Neural crest cell (in vitro differentiated cells): ENCODE measurements around the gene SLC4A3. TPM values are rescaled to one million over a fixed set of nuclear protein-coding genes. Genes with fewer than 3 reads are reported as not detected.

Source experiments
- DNase-seq: peaks from one replicate; pipeline ENCODE4 v3.0.0; 2021; ENCODE audit warnings: low read depth, mixed read lengths, low spot score
- H3K27ac Mint-ChIP-seq: one replicate; pipeline ENCODE4 v1.8.0; 2021; ENCODE audit warnings: mild to moderate bottlenecking, mixed read lengths; ENCODE audit not compliant: unreplicated experiment
- H3K27me3 Mint-ChIP-seq: 2 replicates; pipeline ENCODE4 v1.8.0; 2021; ENCODE audit warnings: low read depth, mild to moderate bottlenecking, mixed read lengths
- H3K36me3 Mint-ChIP-seq: 2 replicates; pipeline ENCODE4 v1.8.0; 2021; ENCODE audit warnings: low read depth, mild to moderate bottlenecking, mixed read lengths
- H3K4me1 Mint-ChIP-seq: 2 replicates; pipeline ENCODE4 v1.8.0; 2021; ENCODE audit warnings: mixed read lengths
- H3K4me3 Mint-ChIP-seq: one replicate; pipeline ENCODE4 v1.8.0; 2021; ENCODE audit warnings: mild to moderate bottlenecking, mixed read lengths
- H3K9me3 Mint-ChIP-seq: 2 replicates; pipeline ENCODE4 v1.8.0; 2021; ENCODE audit warnings: mixed read lengths
- total RNA-seq: library from RNA; stranded (reverse); gene quantifications from 2 replicates; pipeline ENCODE4 v1.2.1, GENCODE V29; 2021
- TF ChIP-seq, protein P1 (sequence below): fragments of 200-600 bp; sonication (generic); conservative IDR thresholded peaks from 2 replicates; pipeline ENCODE4 v1.5.0; 2021; ENCODE audit warnings: antibody characterized with exemption, mild to moderate bottlenecking

SLC4A3 gene
- total RNA-seq, 1 donor from 2014 or later: 11.4 TPM

- TF ChIP-seq, protein P1, sequence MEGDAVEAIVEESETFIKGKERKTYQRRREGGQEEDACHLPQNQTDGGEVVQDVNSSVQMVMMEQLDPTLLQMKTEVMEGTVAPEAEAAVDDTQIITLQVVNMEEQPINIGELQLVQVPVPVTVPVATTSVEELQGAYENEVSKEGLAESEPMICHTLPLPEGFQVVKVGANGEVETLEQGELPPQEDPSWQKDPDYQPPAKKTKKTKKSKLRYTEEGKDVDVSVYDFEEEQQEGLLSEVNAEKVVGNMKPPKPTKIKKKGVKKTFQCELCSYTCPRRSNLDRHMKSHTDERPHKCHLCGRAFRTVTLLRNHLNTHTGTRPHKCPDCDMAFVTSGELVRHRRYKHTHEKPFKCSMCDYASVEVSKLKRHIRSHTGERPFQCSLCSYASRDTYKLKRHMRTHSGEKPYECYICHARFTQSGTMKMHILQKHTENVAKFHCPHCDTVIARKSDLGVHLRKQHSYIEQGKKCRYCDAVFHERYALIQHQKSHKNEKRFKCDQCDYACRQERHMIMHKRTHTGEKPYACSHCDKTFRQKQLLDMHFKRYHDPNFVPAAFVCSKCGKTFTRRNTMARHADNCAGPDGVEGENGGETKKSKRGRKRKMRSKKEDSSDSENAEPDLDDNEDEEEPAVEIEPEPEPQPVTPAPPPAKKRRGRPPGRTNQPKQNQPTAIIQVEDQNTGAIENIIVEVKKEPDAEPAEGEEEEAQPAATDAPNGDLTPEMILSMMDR: no peak
- no peaks in the 10 kb centered on the region for H3K9me3 Mint-ChIP-seq
- no peaks in the 10 kb centered on the region for H3K36me3 Mint-ChIP-seq
- no peaks in the 10 kb centered on the region for H3K27me3 Mint-ChIP-seq
- H3K27ac Mint-ChIP-seq: no peak overlapping the region
- H3K4me3 Mint-ChIP-seq: no peak overlapping the region
- no peak for DNase-seq
- no peaks in the 10 kb centered on the region for H3K4me1 Mint-ChIP-seq
Observed at GRCh38 chr2:219603771-219604170, 23.7 kb upstream of the SLC4A3 start.

GRCh38 chr2:219605607-219605954 lies 21.8 kb upstream of the SLC4A3 start:
- no peak overlapping the region for H3K27ac Mint-ChIP-seq
- no peaks in the 10 kb centered on the region for H3K27me3 Mint-ChIP-seq
- peak overlapping the region; percentile 31 for H3K4me3 Mint-ChIP-seq
- H3K4me1 Mint-ChIP-seq: no peaks in the 10 kb centered on the region
- TF ChIP-seq, protein P1: no peak
- DNase-seq: no peak
- H3K9me3 Mint-ChIP-seq: no peaks in the 10 kb centered on the region
- H3K36me3 Mint-ChIP-seq: no peaks in the 10 kb centered on the region

- H3K27ac Mint-ChIP-seq: no peak overlapping the region
- H3K36me3 Mint-ChIP-seq: no peaks in the 10 kb centered on the region
- no peaks in the 10 kb centered on the region for H3K4me1 Mint-ChIP-seq
- DNase-seq: no peak
- TF ChIP-seq, protein P1: no peak
- no peak overlapping the region for H3K4me3 Mint-ChIP-seq
- H3K27me3 Mint-ChIP-seq: no peaks in the 10 kb centered on the region
- H3K9me3 Mint-ChIP-seq: no peaks in the 10 kb centered on the region
Observed at GRCh38 chr2:219607931-219608330, 19.5 kb upstream of the SLC4A3 start.

DNA sequence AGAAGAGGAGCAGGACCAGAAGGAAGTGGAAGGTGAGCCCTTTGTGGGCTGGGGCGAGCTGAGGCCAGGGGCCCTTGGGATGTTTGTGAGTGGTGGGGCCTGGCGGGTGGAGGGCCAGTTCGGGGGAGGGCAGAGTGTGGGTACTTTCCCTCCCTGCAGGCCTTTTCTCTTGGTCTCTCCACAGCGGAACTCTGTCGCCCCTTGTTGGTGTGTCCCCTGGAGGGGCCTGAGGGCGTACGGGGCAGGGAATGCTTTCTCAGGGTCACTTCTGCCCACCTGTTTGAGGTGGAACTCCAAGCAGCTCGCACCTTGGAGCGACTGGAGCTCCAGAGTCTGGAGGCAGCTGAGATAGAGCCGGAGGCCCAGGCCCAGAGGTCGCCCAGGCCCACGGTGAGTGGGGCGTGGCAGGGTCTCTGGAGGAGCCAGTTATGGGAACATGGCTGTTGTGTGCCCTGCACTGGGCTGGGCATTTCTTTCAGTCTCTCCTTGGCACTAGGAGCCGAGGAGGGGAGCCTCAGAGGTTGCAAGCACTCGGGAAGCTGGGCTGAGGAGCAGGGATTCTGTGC lies 18.9 kb upstream of the SLC4A3 start:
- TF ChIP-seq, protein P1: no peak
- Mint-ChIP-seq H3K36me3 (no peaks in the 10 kb centered on the region), H3K9me3 (no peaks in the 10 kb centered on the region), H3K4me1 (no peaks in the 10 kb centered on the region), H3K27me3 (no peaks in the 10 kb centered on the region), H3K27ac (no peak overlapping the region), H3K4me3 (no peak overlapping the region)
- no peak for DNase-seq

GRCh38 chr2:219609149-219609750 lies 18.2 kb upstream of the SLC4A3 start:
- DNase-seq: no peak
- H3K27me3 Mint-ChIP-seq: no peaks in the 10 kb centered on the region
- no peak overlapping the region for H3K27ac Mint-ChIP-seq
- TF ChIP-seq, protein P1: no peak
- H3K9me3 Mint-ChIP-seq: no peaks in the 10 kb centered on the region
- H3K36me3 Mint-ChIP-seq: no peaks in the 10 kb centered on the region
- no peaks in the 10 kb centered on the region for H3K4me1 Mint-ChIP-seq
- H3K4me3 Mint-ChIP-seq: no peak overlapping the region
